ENCODE results near the gene AP1S1. TPM values are rescaled to one million over a fixed set of nuclear protein-coding genes. Genes with fewer than 3 reads are reported as not detected.

Gene AP1S1
- total RNA-seq, 4 donors from 2014 or later, result 14.5 to 35.4 (median 22.7) TPM

DNA sequence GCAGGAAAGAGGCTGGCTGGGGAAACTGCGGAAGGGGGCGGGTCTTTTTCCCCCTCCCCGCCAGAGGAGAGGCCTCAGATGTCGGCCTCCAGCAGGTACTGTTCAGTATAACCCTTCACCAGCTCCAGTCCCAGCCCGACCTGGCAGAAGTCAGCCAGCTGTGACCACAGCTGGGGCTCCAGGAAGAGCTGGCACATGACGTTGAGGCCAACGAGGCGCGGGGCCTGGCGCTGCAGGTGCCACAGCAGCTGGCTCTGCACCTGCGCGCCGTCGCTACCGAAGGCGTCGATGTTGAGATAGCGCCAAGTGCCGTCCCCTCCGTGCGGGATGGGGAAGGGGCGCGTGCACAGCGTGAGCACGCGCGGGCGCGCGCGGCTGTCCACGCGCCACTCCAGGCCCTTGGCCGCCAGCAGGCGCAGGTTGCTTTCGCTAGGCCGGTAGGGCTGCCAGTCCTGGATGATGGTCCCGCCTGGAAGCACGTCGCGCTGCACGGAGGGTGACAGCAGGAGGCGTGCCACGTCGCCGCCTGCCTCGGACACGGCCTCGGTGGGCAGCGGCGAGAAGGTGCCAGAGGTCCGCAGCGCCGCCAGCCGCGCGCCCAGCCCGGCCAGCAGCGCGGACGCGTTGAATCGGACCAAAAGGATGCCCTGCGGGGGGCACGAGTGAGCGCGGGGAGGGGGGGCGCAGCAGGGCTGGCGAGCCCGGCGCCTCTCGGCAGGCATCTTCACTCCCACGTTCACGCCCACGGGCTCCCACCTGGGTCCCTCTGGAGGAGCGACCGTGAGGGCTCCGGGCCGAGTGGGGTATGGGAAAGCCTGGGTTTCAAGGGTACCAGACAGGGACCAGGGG, 18.0 kb downstream of the AP1S1 start:
- DNase-seq (ENCODE audit: low spot score in 2 of 2), result no peak
- no peak for TF ChIP-seq POLR2A (IDR thresholded peaks at IDR 0.05)
- TF ChIP-seq EP300 (IDR thresholded peaks at IDR 0.05), result no peak
- TF ChIP-seq, protein P1, sequence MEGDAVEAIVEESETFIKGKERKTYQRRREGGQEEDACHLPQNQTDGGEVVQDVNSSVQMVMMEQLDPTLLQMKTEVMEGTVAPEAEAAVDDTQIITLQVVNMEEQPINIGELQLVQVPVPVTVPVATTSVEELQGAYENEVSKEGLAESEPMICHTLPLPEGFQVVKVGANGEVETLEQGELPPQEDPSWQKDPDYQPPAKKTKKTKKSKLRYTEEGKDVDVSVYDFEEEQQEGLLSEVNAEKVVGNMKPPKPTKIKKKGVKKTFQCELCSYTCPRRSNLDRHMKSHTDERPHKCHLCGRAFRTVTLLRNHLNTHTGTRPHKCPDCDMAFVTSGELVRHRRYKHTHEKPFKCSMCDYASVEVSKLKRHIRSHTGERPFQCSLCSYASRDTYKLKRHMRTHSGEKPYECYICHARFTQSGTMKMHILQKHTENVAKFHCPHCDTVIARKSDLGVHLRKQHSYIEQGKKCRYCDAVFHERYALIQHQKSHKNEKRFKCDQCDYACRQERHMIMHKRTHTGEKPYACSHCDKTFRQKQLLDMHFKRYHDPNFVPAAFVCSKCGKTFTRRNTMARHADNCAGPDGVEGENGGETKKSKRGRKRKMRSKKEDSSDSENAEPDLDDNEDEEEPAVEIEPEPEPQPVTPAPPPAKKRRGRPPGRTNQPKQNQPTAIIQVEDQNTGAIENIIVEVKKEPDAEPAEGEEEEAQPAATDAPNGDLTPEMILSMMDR (IDR thresholded peaks at IDR 0.05), result no peak
- Histone ChIP-seq H3K4me3 (no peak overlapping the region), H3K4me1 (peaks cover 0 to 51% (median 27%) of the 10 kb centered on the region in 4 donors), H3K27ac (no peak overlapping the region), H3K36me3 (no peaks in the 10 kb centered on the region), H3K9me3 (no peaks in the 10 kb centered on the region), H3K27me3 (peaks cover 3 to 100% of the 10 kb centered on the region in 2 donors)
- 1 to 2% methylated on average over 31 to 36 of the region's 79 CpGs for WGBS, 2 donors

DNA sequence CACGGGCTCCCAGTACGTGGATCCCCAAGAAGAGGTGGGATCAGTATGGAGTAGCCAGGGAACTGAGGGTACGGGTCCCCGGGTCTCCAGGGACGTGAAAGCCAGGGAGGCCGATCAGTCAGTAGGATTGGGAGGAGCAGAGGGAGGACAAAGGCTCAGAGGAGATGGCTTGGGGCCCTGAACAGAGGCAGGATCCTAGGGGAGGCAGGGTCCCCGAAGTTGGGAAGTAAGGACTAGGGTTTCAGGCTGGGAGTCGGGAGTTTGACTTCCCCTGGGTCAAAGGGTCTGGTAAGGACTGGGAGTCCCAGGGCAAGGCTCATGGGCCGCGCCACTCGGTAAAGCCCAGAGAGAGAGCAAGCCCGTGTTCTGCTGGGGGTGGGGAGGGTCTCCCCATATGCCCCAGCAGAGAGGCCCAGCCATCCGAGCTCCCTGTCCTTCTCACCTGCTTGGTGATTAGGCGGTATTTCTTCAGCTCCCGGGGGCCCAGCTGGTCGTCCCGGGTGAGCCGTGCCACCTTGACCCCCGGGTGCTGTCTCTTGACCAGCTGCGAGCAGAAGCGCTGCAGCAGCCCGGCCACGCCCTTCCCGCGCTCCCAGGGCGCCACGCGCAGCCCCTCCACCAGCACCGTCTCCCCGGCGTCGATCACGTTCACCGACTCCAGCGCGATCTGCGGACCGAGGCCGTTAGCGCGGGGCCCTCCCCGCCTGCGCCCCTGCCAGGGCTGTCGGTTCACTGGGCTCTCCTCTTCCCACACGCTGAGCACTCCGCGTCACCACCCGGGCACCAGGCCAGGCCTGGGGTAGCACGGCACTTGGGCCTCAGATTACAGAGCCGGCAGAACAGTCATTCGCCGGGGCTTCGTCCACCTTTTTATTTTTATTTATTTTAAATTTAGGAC, 18.8 kb downstream of the AP1S1 start:
- Histone ChIP-seq H3K4me1 (peaks cover 0 to 51% (median 27%) of the 10 kb centered on the region in 4 donors), H3K27ac (no peak overlapping the region), H3K27me3 (peaks cover 3 to 100% of the 10 kb centered on the region in 2 donors), H3K36me3 (no peaks in the 10 kb centered on the region), H3K4me3 (peak overlapping the region in 1 of 4 donors; percentile 34), H3K9me3 (no peaks in the 10 kb centered on the region)
- TF ChIP-seq, protein P1 (IDR thresholded peaks at IDR 0.05), result no peak
- TF ChIP-seq POLR2A (IDR thresholded peaks at IDR 0.05), result no peak
- no peak for TF ChIP-seq EP300 (IDR thresholded peaks at IDR 0.05)
- no peak for DNase-seq (ENCODE audit: low spot score in 2 of 2)
- 1% methylated on average over 31 to 49 of the region's 53 CpGs for WGBS, 2 donors

DNA sequence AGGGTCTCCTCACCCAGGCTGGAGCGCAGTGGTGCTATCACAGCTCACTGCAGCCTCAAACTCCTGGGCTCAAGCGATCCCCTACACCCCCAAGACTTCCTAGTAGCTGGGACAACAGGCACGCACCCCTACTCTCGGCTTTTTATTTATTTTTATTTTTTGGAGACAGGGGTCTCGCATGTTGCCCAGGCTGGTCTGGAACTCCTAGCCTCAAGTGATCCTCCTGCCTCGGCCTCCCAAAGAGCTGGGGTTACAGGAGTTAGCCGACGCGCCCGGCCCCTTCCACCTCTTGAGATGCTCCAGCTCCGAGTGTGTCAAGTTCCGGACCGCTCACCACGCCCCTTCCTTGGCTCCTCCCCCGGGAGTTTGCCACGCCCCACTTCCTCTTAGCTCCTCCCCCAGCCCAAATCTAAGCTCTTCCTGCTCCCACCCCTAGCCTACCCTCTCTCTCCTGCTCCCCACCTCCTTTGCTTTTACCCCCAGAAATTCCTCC, 19.5 kb downstream of the AP1S1 start:
- Histone ChIP-seq H3K27me3 (peaks cover 3 to 100% of the 10 kb centered on the region in 2 donors), H3K36me3 (no peaks in the 10 kb centered on the region), H3K4me1 (peaks cover 0 to 52% (median 27%) of the 10 kb centered on the region in 4 donors), H3K4me3 (peak overlapping the region in 1 of 4 donors; percentile 34), H3K27ac (no peak overlapping the region), H3K9me3 (no peaks in the 10 kb centered on the region)
- 5 to 9% methylated on average over 16 of the region's 16 CpGs for WGBS, 2 donors
- TF ChIP-seq, protein P1 (IDR thresholded peaks at IDR 0.05), result no peak
- TF ChIP-seq POLR2A (IDR thresholded peaks at IDR 0.05), result no peak
- TF ChIP-seq EP300 (IDR thresholded peaks at IDR 0.05), result no peak
- no peak for DNase-seq (ENCODE audit: low spot score in 2 of 2)

DNA sequence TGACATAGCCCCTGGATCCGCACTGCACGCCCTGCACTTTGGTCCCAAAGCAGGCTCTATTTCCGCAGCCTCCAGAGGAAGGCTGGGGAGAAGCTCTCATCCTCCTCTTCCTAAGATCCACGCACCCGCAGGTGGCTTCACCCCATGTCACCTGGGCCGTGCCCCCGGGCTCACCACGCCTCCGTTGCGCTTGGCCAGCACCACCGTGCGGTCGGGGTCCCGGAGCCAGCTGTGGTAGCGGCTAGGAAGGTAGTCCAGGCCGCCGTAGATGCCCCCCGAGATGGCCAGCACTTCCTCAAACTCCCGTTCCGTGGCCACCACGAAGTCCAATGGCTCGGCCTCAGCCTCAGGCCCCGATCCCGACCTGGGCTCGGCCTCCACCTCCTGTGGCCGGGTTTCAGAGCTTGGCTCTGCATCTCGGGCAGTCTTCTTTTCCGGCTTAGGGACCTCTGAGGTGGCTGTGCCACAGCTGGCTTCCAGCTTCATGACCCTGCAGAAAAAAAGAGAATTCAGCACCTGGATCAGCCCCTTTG, 20.1 kb downstream of the AP1S1 start:
- H3K9me3 ChIP-seq, result no peaks in the 10 kb centered on the region
- no peaks in the 10 kb centered on the region for H3K36me3 ChIP-seq
- no peak for DNase-seq (ENCODE audit: low spot score in 2 of 2)
- no peak overlapping the region for H3K4me3 ChIP-seq
- H3K4me1 ChIP-seq, result peaks cover 0 to 53% (median 28%) of the 10 kb centered on the region in 4 donors
- peaks cover 3 to 100% of the 10 kb centered on the region in 2 donors for H3K27me3 ChIP-seq
- TF ChIP-seq, protein P1 (IDR thresholded peaks at IDR 0.05), result no peak
- TF ChIP-seq POLR2A (IDR thresholded peaks at IDR 0.05) (no peak), EP300 (IDR thresholded peaks at IDR 0.05) (no peak)
- WGBS, 2 donors, result 5 to 9% methylated on average over 15 to 24 of the region's 28 CpGs
- no peak overlapping the region for H3K27ac ChIP-seq

Data from tibial nerve (tissue), 4 donors.